ENCODE results near the gene ID3.

ID3 gene

DNA sequence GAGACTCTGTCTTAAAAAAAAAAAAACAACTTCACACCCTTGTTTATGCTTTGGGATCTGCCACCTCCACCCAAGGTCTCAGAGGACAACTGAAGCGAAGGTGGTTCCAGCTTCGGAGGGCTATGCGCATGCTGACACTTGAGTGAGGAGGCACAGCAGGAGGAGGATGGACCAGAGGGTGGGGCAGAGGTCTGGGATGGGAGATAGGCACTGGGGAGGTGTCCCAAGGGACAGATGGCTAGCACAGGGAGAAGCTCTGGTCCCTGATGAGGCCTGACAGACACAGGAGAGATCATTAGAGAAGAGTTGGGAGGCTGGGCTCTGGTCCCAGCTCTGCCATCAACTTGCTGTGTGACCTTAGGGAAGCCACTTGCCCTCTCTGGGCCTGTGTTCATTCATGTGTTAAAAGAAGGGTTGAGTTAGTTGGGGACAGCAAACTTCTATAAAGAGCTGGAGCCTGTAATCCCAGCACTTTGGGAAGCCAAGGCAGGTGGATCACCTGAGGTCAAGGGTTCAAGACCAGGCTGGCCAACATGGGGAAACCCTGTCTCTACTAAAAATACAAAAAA is 45.1 kb downstream of the ID3 start:
- TF ChIP-seq, protein P1, sequence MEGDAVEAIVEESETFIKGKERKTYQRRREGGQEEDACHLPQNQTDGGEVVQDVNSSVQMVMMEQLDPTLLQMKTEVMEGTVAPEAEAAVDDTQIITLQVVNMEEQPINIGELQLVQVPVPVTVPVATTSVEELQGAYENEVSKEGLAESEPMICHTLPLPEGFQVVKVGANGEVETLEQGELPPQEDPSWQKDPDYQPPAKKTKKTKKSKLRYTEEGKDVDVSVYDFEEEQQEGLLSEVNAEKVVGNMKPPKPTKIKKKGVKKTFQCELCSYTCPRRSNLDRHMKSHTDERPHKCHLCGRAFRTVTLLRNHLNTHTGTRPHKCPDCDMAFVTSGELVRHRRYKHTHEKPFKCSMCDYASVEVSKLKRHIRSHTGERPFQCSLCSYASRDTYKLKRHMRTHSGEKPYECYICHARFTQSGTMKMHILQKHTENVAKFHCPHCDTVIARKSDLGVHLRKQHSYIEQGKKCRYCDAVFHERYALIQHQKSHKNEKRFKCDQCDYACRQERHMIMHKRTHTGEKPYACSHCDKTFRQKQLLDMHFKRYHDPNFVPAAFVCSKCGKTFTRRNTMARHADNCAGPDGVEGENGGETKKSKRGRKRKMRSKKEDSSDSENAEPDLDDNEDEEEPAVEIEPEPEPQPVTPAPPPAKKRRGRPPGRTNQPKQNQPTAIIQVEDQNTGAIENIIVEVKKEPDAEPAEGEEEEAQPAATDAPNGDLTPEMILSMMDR (IDR thresholded peaks at IDR 0.05; ENCODE audit: control insufficient read depth, insufficient read depth, low read depth, low read length, missing control alignments) = no peak
- no peak for DNase-seq (ENCODE audit: low read depth)
- no peak overlapping the region for H3K4me3 ChIP-seq (ENCODE audit: control insufficient read depth, low read depth, low read length)

DNA sequence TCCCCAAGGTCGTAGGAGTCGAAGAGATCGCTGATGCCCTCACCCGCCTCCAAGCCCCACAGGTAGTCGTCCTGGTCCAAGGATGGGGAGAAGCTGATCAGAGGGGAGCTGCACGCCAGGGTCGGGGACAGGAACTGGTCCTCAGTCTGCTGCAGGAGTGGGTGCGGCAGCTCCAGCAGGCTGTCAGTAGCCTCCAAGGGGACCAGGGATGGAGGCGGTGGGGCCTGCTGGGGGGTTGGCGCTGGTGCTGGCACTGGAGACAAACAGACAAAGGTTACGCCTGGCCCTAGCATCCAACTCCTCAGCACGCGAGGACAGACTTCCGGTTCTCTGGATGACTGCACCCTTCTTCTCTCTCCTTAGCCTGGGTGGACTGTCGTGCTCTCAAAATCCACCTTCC is 49.4 kb downstream of the ID3 start:
- DNase-seq (ENCODE audit: low read depth) = no peak

More for the DNA sequence above, 49.4 kb downstream of the ID3 start:
- H3K4me3 ChIP-seq (ENCODE audit: control insufficient read depth, low read depth, low read length) = no peak overlapping the region
- TF ChIP-seq, protein P1 (IDR thresholded peaks at IDR 0.05; ENCODE audit: control insufficient read depth, insufficient read depth, low read depth, low read length, missing control alignments) = no peak
